GM20000 (cell line): Measurements from ENCODE around the gene PSKH1.

Source experiments
- DNase-seq: peaks from one replicate; pipeline ENCODE4 v3.0.0; 2012; ENCODE audit warnings: low spot score
- CTCF ChIP-seq: IDR thresholded peaks from 2 replicates; pipeline ENCODE4 v1.5.1; 2012; ENCODE audit warnings: mild to moderate bottlenecking, control low read depth; ENCODE audit errors: extremely low read depth, missing control alignments

The PSKH1 gene

GRCh38 chr16:67949645-67950044 is 56.6 kb downstream of the PSKH1 start:
- no peak for TF ChIP-seq CTCF
- no peak for DNase-seq

- no peak for TF ChIP-seq CTCF
These were observed 57.3 kb downstream of the PSKH1 start for GRCh38 chr16:67950335-67950843.

GRCh38 chr16:67951485-67951884 is 58.4 kb downstream of the PSKH1 start:
- DNase-seq: no peak
- no peak for TF ChIP-seq CTCF

More at GRCh38 chr16:67950335-67950843, 57.3 kb downstream of the PSKH1 start:
- no peak for DNase-seq

GRCh38 chr16:67953641-67954375 is 60.8 kb downstream of the PSKH1 start:
- TF ChIP-seq CTCF: no peak
- no peak for DNase-seq

- TF ChIP-seq CTCF: no peak
- DNase-seq: no peak
These were observed 61.6 kb downstream of the PSKH1 start for GRCh38 chr16:67954421-67955196.

- no peak for DNase-seq
- TF ChIP-seq CTCF: no peak
These were observed 64.6 kb downstream of the PSKH1 start for GRCh38 chr16:67957622-67958021.
